ENCODE data around the gene IGF2.

- no peak for TF ChIP-seq CTCF (IDR thresholded peaks at IDR 0.05; ENCODE audit: low read length)
- TF ChIP-seq EZH2 (IDR thresholded peaks at IDR 0.05; ENCODE audit: borderline replicate concordance, low read length), result no peak
Measured at GRCh38 chr11:2115308-2115707, 23.9 kb downstream of the IGF2 start.

All from OCI-LY1 (cell line).